Spleen (tissue), 13 donors: Measurements from ENCODE around the gene GOLGA8F. TPM values are rescaled to one million over a fixed set of nuclear protein-coding genes. Genes with fewer than 3 reads are reported as not detected.
"Not testable (repeated sequence)": the region's sequence is repeated elsewhere in the genome, so short reads cannot be mapped to it uniquely, and the experiment has no call there.

Source experiments
- DNase-seq: peaks from one replicate; pipeline ENCODE4 v3.0.0-alpha.2; 2020
- H3K27ac ChIP-seq, 8 donors: fragments of 200-600 bp; sonication (generic) in 7 of 8; 1 replicate in 4 of 8; 2 replicates in 4 of 8; pipeline versions ENCODE4 v1.5.0 to v1.8.0; 2016 to 2021; ENCODE audit warnings: inconsistent platforms in 4 of 8, mild to moderate bottlenecking in 4 of 8, moderate library complexity in 1 of 8
- H3K27me3 ChIP-seq, 7 donors: fragments of 200-600 bp; sonication (generic) in 6 of 7; replicated peaks in 1 of 7; 1 replicate in 4 of 7; 2 replicates in 3 of 7; pipeline versions ENCODE4 v1.5.0 to v1.8.0; 2016 to 2021; ENCODE audit warnings: inconsistent platforms in 3 of 7, mild to moderate bottlenecking in 1 of 7
- H3K36me3 ChIP-seq, 6 donors: fragments of 200-600 bp; sonication (generic) in 5 of 6; 1 replicate in 4 of 6; 2 replicates in 2 of 6; pipeline versions ENCODE4 v1.5.0 to v1.8.0; 2016 to 2021; ENCODE audit warnings: inconsistent platforms in 2 of 6
- H3K4me1 ChIP-seq, 6 donors: fragments of 200-600 bp; sonication (generic) in 5 of 6; 1 replicate in 3 of 6; 2 replicates in 3 of 6; pipeline versions ENCODE4 v1.5.0 to v1.8.0; 2016 to 2021; ENCODE audit warnings: inconsistent platforms in 3 of 6
- H3K4me3 ChIP-seq, 8 donors: fragments of 200-600 bp; sonication (generic) in 7 of 8; 1 replicate in 4 of 8; 2 replicates in 4 of 8; pipeline versions ENCODE4 v1.5.0 to v1.8.0; 2016 to 2021; ENCODE audit warnings: inconsistent platforms in 4 of 8, mild to moderate bottlenecking in 4 of 8, moderate library complexity in 2 of 8
- H3K9me3 ChIP-seq, 8 donors: fragments of 200-600 bp; sonication (generic) in 7 of 8; 1 replicate in 4 of 8; 2 replicates in 4 of 8; pipeline versions ENCODE4 v1.5.0 to v1.8.0; 2016 to 2021; ENCODE audit warnings: inconsistent platforms in 4 of 8
- WGBS, 5 donors: extraction: QIAGEN DNeasy Blood & Tissue Kit in 3 of 5; methylation state at CpG; one replicate each; pipeline versions ENCODE4 v1.1.5 to v1.1.7; 2013 to 2018; 5-methylcytosine and 5-hydroxymethylcytosine counted together
- intact Hi-C: fragments of 100-400 bp; cut with DNase I; formaldehyde crosslinking; loops from one replicate; pipeline ENCODE4 v1.15.0; 2023; ENCODE audit warnings: low total_unique reads
- long read RNA-seq, 2 donors: transcript quantifications; one replicate each; lab custom pipeline, GENCODE V29; 2026
- microRNA-seq, 3 donors: library from miRNA; unstranded; fragments of <30 nt; microRNA quantifications; one replicate each; pipeline versions ENCODE4 to v1.1.0, GENCODE V29; 2019 to 2020
- polyA plus RNA-seq, 3 donors: library from polyadenylated mRNA; stranded (reverse); fragments of 200-250 nt; gene quantifications; one replicate each; pipeline ENCODE4 v1.2.1, GENCODE V29; 2013
- small RNA-seq, 4 donors: library from RNA; depleted of rRNA; stranded (forward); fragments of <200 nt; gene quantifications; one replicate each; pipeline ENCODE3, GENCODE V24; 2016
- total RNA-seq, 7 donors: library from RNA; depleted of rRNA in 3 of 7; stranded (reverse); fragments of >200 nt in 3 of 7; fragmentation: NEBNext Ultra II Directional in 4 of 7; extraction: Animal tissue kit (Norgen Biotek cat#: 25700) in 4 of 7; gene quantifications; one replicate each; pipeline versions ENCODE4 v1.1.0 to v1.2.1, GENCODE V29; 2016 to 2021
- donor health status: healthy with polysubstance abuse.
- donor health status: DM: no; HTN: no; CAD: no; lungs with moderate emphysema.
- donor health status: DM: no; HTN: no; CAD: no.
- donor health status: Bipolar disorder and iron deficiency.
- donor health status: healthy.
- donor health status: DM: no; HTN: no; CAD: no.
- donor health status: DM: yes; HTN: yes; CAD: no.

Gene GOLGA8F
- total RNA-seq, result not detected
- polyA plus RNA-seq, result not detected
- long read RNA-seq, donor 1, result 0 reads
- long read RNA-seq, donor 2, result 0 reads

GRCh38 chr15:28378364-28378763 is at the start of gene GOLGA8F:
GOLGA8F (plus strand) TSS chr15:28378664; CDS start chr15:28378762, 98 bp downstream.
- H3K4me1 ChIP-seq, H3K27ac ChIP-seq, H3K9me3 ChIP-seq, H3K4me3 ChIP-seq, H3K36me3 ChIP-seq, intact Hi-C loops, H3K27me3 ChIP-seq, DNase-seq: not testable (repeated sequence)
- WGBS, 5 donors, result no CpG with 5 or more reads among the region's 8 CpGs

- intact Hi-C loops, H3K27ac ChIP-seq, H3K4me1 ChIP-seq, H3K36me3 ChIP-seq, H3K4me3 ChIP-seq, H3K9me3 ChIP-seq, H3K27me3 ChIP-seq, DNase-seq: not testable (repeated sequence)
- WGBS, 5 donors, result no CpG with 5 or more reads among the region's 7 CpGs
Measured at GRCh38 chr15:28357984-28358383, 20.5 kb upstream of the GOLGA8F start, which contains the start of gene GOLGA6L24. GOLGA6L24 (minus strand) TSS chr15:28358084; CDS start chr15:28358023, 61 bp downstream.

- intact Hi-C loops, H3K4me3 ChIP-seq, H3K36me3 ChIP-seq, H3K27ac ChIP-seq, H3K9me3 ChIP-seq, H3K27me3 ChIP-seq, H3K4me1 ChIP-seq: not testable (repeated sequence)
- 94 to 96% (median 95%) methylated on average over 6 to 13 of the region's 17 CpGs; no CpG with 5 or more reads in 2 of the 5 donors for WGBS, 5 donors
- DNase-seq, result peak; percentile 41
Measured at GRCh38 chr15:28365502-28365901, 13.0 kb upstream of the GOLGA8F start.

- H3K27ac ChIP-seq, H3K27me3 ChIP-seq, H3K4me3 ChIP-seq, H3K36me3 ChIP-seq, H3K9me3 ChIP-seq, DNase-seq, H3K4me1 ChIP-seq, intact Hi-C loops: not testable (repeated sequence)
- WGBS, 5 donors, result 27 to 49% (median 47%) methylated on average over 2 of the region's 3 CpGs
Measured at GRCh38 chr15:28380053-28380452, 1.6 kb downstream of the GOLGA8F start.

GRCh38 chr15:28396022-28396421 is 17.6 kb downstream of the GOLGA8F start:
- intact Hi-C loops, H3K9me3 ChIP-seq, H3K4me3 ChIP-seq, H3K36me3 ChIP-seq, H3K27me3 ChIP-seq, H3K27ac ChIP-seq, H3K4me1 ChIP-seq, DNase-seq: not testable (repeated sequence)
- 70 to 90% (median 80%) methylated on average over 1 to 2 of the region's 11 CpGs; no CpG with 5 or more reads in 1 of the 5 donors for WGBS, 5 donors

- intact Hi-C loops, H3K4me3 ChIP-seq: not testable (repeated sequence)
- no CpG with 5 or more reads among the region's 64 CpGs for WGBS, 5 donors
Measured at GRCh38 chr15:28402774-28403435, 24.4 kb downstream of the GOLGA8F start.

GRCh38 chr15:28420470-28420869 is 42.0 kb downstream of the GOLGA8F start:
- H3K4me3 ChIP-seq, H3K27ac ChIP-seq, DNase-seq, H3K36me3 ChIP-seq, H3K27me3 ChIP-seq, intact Hi-C loops, H3K4me1 ChIP-seq, H3K9me3 ChIP-seq: not testable (repeated sequence)
- WGBS, 5 donors, result 63 to 88% (median 79%) methylated on average over 1 to 2 of the region's 3 CpGs

More at GRCh38 chr15:28402774-28403435, 24.4 kb downstream of the GOLGA8F start:
- not testable (repeated sequence) for H3K4me1 ChIP-seq, H3K9me3 ChIP-seq, H3K36me3 ChIP-seq, H3K27ac ChIP-seq, DNase-seq, H3K27me3 ChIP-seq

GRCh38 chr15:28435594-28435993 is 57.1 kb downstream of the GOLGA8F start:
- not testable (repeated sequence) for DNase-seq
- no CpG with 5 or more reads among the region's 3 CpGs for WGBS, 5 donors

More at GRCh38 chr15:28435594-28435993, 57.1 kb downstream of the GOLGA8F start:
- H3K36me3 ChIP-seq, H3K27ac ChIP-seq, H3K9me3 ChIP-seq, H3K4me3 ChIP-seq, H3K4me1 ChIP-seq, intact Hi-C loops, H3K27me3 ChIP-seq: not testable (repeated sequence)

Small RNA genes within 50 kb of the gene (microRNA-seq; reads per million reads assigned to microRNA genes)
- 0 reads per million in 3 donors for gene MIR4509-2

Small RNA genes within 50 kb of the gene (small RNA-seq; reads per million reads assigned to genes)
- gene AC091304.5 (0 reads per million in 4 donors), gene AC091304.6 (0 reads per million in 4 donors), gene AC091304.9 (0 reads per million in 4 donors), gene MIR4509-2 (0 reads per million in 4 donors), gene RN7SL238P (0 reads per million in 4 donors)

Other genes with a start within 250 kb of the GOLGA8F start
- 10 to 100 TPM; 48.8 to 79.8 (median 66.5) TPM for gene HERC2, start 56.5 kb upstream of the GOLGA8F start, total RNA-seq
- gene HERC2, start 56.5 kb upstream of the GOLGA8F start, polyA plus RNA-seq, result 10 to 100 TPM; 16.1 to 26.0 (median 24.1) TPM
- gene GOLGA6L24, start 20.6 kb upstream of the GOLGA8F start, total RNA-seq, result not detected
- not detected for gene GOLGA6L24, start 20.6 kb upstream of the GOLGA8F start, polyA plus RNA-seq
- gene GOLGA8G, start 154.3 kb downstream of the GOLGA8F start, total RNA-seq, result not detected
- gene GOLGA8G, start 154.3 kb downstream of the GOLGA8F start, polyA plus RNA-seq, result under 1 TPM in 1 of 3 donors, not detected in 2; 0.02 TPM
- gene GOLGA6L25, start 174.9 kb downstream of the GOLGA8F start, total RNA-seq, result not detected
- gene GOLGA6L25, start 174.9 kb downstream of the GOLGA8F start, polyA plus RNA-seq, result not detected